K562 treated with DMSO at 1 percent for 4 hours (cell line): Measurements from ENCODE around the gene EPPIN. TPM values are rescaled to one million over a fixed set of nuclear protein-coding genes. Genes with fewer than 3 reads are reported as not detected.

Source experiments
- total RNA-seq: library from RNA; unstranded; fragments of 300-600 nt; gene quantifications from 2 replicates; pipeline ENCODE4 v1.2.3, GENCODE V29; 2022; ENCODE audit not compliant: insufficient read depth

The EPPIN gene
- total RNA-seq, result not detected in 2 replicates

GRCh38 chr20:45547206-45547770 lies at the start of gene EPPIN:
TSS of gene EPPIN (minus strand) at chr20:45547401. CDS start at chr20:45547357, 44 bp downstream.

DNA sequence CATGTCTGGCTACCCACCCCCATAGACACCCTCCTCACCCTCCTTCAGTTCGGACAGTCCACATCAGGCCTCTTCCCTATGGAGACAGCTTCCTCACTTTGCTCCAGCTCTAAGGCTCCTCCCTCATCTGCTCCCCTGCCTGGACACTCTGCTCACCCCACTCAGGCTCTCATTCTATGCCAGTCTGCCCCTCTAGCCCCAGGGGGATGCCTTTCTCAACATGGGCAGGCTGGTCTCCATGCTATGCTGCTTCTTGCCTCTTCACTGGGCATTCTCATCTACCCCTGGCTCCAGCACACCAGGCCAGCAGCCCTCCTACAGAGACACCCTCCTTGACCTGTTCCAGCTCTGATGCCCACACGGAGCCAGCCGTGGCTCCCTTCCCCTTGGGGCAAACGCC lies 32.0 kb upstream of the EPPIN start, which contains the start of gene WFDC8:
Gene WFDC8 (minus strand): TSS at position 101 of the 400 bp plus-strand sequence. CDS start 37 bp downstream, at position 64.

DNA sequence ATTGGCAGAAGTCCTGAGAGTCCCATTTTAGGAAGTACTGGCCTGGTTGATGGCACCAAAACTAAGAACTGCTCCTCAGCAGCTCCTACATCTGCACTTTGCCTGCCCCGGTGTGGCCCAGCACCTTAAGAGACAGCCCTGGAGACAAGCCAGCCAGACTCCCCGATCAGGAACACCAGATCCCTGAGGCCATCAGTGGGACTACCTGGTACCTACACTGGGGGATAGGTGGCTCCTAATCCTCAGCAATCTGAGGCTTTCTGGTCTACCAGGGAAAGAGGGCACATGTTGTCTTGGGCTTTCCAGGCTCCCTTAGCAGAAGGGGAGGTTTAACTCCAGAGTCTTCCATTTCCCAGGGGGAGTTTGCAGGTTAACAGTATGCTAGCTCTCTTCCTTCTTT lies 7.8 kb downstream of the EPPIN start, which contains the start of gene WFDC6:
Gene WFDC6 (minus strand): TSS at position 101 of the 400 bp plus-strand sequence. CDS start 75 bp downstream, at position 26.

DNA sequence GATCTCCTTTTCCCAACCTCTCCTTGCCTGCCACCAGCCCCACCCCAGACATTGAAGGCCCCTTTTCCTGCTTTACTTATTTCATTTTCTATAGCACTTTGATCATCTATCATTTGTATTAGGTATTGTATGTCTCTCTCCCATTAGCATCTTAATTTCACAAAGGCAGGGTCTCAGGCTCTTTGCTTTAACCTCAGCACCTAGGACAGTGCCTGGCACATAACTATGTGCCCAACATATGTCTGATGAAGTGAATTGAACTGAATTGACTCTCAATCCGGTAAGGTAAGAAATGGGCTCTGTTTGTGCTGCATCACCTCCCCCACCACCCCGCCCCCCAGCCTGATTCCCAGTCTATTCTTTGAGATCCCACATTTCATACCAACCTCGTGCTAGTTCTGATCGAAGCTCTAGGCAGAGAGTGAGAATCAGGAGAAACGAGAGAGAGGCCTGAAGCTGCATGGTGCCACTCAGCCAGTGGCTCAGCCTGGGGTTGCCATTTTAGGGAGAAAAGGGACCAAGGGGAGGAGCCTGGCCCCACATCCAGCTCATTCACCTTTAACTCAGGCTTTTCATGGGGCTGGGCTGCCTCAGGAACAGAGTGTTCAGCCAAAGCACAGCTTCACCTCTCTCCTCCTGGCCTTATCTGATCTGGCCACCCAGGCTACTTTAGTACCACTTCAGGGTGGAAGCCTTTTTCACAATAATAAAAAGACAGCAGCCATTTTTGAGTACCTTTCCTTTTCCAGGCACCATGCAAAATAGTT lies 31.9 kb downstream of the EPPIN start, which contains the start of gene SPINT3:
Gene SPINT3 (minus strand): TSS at position 476 of the 767 bp plus-strand sequence. CDS start 14 bp downstream, at position 462.

Other genes with a start within 250 kb of the EPPIN start
- not detected in 2 replicates for gene RBPJL, start 240.6 kb downstream of the EPPIN start, total RNA-seq
- gene MATN4, start 239.1 kb downstream of the EPPIN start, total RNA-seq, result not detected in 2 replicates
- 10.1 and 13.5 TPM in 2 replicates for gene SDC4, start 199.0 kb downstream of the EPPIN start, total RNA-seq
- 10.9 and 16.0 TPM in 2 replicates for gene SYS1, start 184.2 kb downstream of the EPPIN start, total RNA-seq
- gene TP53TG5, start 169.1 kb downstream of the EPPIN start, total RNA-seq, result not detected in 2 replicates
- gene DBNDD2, start 139.1 kb downstream of the EPPIN start, total RNA-seq, result 66.5 and 84.8 TPM in 2 replicates
- 91.8 and 108 TPM in 2 replicates for gene PIGT, start 131.3 kb downstream of the EPPIN start, total RNA-seq
- not detected in 2 replicates for gene WFDC2, start 77.6 kb downstream of the EPPIN start, total RNA-seq
- gene SPINT3, start 31.8 kb downstream of the EPPIN start, total RNA-seq, result not detected in 2 replicates
- not detected in 2 replicates for gene WFDC6, start 7.9 kb downstream of the EPPIN start, total RNA-seq
- gene WFDC8, start 31.9 kb upstream of the EPPIN start, total RNA-seq, result not detected in 2 replicates
- gene WFDC10A, start 82.3 kb upstream of the EPPIN start, total RNA-seq, result not detected in 2 replicates
- gene WFDC9, start 83.9 kb upstream of the EPPIN start, total RNA-seq, result not detected in 2 replicates
- gene WFDC11, start 122.8 kb upstream of the EPPIN start, total RNA-seq, result not detected in 2 replicates
- not detected in 2 replicates for gene WFDC13, start 154.6 kb upstream of the EPPIN start, total RNA-seq
- not detected in 2 replicates for gene WFDC10B, start 157.6 kb upstream of the EPPIN start, total RNA-seq
- gene SPINT4, start 174.9 kb upstream of the EPPIN start, total RNA-seq, result not detected in 2 replicates
- gene WFDC3, start 244.5 kb upstream of the EPPIN start, total RNA-seq, result not detected in 2 replicates
- gene DNTTIP1, start 244.6 kb upstream of the EPPIN start, total RNA-seq, result 30.5 and 47.2 TPM in 2 replicates